DOHH2 (cell line): Measurements from ENCODE around the gene MYCBPAP.

Experiments used
- CTCF ChIP-seq: fragments of 200-600 bp; sonication (generic); IDR thresholded peaks from one replicate; pipeline ENCODE4 v1.5.1; 2014; ENCODE audit warnings: antibody characterized with exemption, mild to moderate bottlenecking, low read depth, low read length; ENCODE audit not compliant: poor library complexity, severe bottlenecking
- EZH2phosphoT487 ChIP-seq: fragments of 200-600 bp; sonication (generic); IDR thresholded peaks from 2 replicates; pipeline ENCODE4 v1.6.1; 2017; ENCODE audit warnings: borderline replicate concordance, mild to moderate bottlenecking, antibody characterized with exemption, low read length, moderate library complexity, mixed read lengths

DNA sequence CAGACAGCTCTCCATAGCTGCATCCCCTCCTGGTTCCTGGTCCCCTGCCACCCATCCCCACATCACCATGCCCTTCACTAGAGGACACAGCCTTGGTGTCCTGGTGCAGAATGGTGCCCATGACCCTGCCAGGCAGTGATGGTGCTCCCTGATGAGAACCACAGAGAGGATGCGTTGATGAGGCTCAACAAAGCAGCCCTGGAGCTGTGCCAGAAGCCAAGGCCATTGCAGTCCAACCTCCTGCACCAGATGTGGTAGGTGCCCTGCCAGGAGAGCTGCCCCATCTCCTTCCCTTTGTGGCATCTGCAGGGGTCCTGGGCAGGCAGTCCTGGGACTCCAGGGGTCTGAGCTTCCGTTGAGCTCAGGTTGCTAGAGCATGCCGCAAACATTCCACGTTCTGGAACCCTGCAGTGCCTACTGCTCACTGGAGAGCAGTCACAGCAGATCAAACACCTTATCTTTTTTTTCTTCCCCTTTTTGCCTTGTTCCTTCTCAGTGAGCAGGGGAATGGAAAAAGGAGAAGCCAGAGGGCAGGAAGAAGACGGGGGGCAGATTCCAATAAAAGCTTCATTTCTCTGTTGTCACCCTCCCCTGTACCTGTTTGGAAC lies 19.0 kb downstream of the MYCBPAP start:
- TF ChIP-seq CTCF (no peak), EZH2phosphoT487 (no peak)
